GM12801 (cell line): Measurements from ENCODE around the gene RALGPS1.

Experiments used
- TF ChIP-seq, protein P1 (sequence below): IDR thresholded peaks from one replicate; pipeline ENCODE4 v1.5.1; 2011; ENCODE audit warnings: control low read depth; ENCODE audit not compliant: insufficient read length; ENCODE audit errors: extremely low read depth

RALGPS1 gene

DNA sequence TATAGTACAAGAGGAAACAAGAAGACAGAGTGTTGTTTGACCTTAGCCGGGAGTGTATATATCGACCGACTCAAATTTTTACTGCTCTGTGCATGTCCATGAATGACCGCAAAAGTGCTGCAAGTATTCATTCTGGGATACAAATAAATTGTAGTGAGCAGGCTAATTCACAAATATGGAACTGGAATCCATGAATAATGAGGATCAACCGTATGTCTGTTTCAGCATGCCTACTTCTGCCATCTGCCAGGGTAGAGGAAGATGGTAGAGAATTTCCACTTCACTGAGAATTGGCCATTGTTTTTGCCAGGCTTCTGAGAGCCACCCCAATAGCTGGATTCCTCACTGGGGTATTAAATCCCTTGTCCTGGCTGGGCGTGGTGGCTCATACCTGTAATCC is 8.5 kb upstream of the RALGPS1 start:
- TF ChIP-seq, protein P1, sequence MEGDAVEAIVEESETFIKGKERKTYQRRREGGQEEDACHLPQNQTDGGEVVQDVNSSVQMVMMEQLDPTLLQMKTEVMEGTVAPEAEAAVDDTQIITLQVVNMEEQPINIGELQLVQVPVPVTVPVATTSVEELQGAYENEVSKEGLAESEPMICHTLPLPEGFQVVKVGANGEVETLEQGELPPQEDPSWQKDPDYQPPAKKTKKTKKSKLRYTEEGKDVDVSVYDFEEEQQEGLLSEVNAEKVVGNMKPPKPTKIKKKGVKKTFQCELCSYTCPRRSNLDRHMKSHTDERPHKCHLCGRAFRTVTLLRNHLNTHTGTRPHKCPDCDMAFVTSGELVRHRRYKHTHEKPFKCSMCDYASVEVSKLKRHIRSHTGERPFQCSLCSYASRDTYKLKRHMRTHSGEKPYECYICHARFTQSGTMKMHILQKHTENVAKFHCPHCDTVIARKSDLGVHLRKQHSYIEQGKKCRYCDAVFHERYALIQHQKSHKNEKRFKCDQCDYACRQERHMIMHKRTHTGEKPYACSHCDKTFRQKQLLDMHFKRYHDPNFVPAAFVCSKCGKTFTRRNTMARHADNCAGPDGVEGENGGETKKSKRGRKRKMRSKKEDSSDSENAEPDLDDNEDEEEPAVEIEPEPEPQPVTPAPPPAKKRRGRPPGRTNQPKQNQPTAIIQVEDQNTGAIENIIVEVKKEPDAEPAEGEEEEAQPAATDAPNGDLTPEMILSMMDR, result no peak

DNA sequence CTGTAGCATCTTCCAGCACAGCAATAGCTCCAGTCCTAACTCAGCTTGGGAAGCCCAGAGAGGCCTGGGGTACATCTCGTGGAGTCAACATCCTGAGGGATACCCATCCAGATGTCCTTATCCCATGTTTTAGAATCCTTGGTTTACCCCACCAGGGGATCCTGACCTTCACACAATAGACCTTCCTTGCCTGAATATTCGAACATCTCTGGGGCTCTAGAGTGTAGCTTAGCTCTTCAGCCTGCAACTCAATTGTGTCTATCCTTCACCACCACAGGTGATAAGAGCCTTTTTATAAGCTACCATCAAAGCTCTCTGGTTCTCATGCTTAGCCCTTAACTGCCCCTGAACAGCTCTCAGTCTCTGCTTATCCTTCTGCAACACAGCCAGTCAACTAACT is 7.5 kb upstream of the RALGPS1 start:
- TF ChIP-seq, protein P1, result no peak

DNA sequence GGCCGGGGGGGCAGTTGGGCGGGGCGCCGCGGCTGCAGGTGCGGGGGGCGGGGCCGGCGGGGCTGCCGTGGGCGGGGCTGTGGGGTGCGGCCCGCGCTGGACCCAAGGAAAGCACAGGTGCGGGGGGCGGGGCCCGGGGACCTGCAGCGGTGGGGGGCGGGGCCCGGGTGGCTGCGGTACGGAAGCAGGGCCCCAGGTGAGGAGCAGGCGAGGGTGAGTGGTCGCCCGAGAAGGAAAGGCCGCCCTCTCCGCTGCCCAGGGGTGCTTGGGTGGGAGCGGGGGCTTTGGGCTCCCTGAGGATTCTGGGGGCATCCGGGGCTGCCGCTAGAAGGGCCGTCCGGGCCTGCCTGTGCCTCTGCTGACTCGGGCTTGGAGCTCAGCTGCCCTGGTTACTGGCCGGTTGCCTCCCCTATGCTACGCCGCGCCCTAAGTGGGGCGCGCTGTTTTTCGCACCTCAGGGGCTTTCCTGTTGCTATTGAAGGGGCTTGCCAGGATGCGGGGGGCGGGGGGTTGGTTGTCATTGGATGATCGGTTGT is 767 bp downstream of the RALGPS1 start:
- TF ChIP-seq, protein P1, result no peak

DNA sequence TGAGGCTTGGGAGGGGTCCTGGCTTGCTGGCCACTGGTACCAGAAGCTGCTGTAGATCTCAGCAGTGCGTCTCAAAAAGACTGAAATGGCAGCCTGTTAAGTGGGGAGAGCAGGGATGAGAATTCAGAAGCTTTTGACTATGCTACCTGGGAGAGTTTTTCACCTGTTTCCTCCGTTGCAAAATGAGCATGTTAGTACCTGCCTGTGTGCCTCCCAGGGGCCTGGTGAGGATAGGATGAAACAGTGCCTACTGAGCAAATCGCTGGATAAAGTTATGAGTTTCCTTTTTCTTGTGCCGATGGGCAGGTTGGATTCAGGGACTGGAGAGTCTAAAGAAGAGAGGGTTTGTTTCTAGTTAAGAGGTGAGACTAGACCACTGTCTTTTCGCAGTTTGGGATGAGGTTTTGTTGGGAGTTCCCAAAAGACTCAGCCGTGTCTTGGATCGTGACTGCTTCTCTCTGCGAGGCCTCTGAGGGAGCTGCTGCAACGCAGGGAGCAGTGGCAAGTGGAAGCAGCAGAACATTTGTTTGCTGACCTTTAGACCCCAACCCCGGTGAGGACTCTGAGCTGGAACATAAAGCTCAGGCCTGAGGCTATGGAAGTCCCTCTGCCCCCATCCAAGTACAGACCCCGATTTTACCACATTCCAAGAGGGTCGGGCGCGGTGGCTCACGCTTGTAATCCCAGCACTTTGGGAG is 1.4 kb downstream of the RALGPS1 start:
- TF ChIP-seq, protein P1, result no peak

DNA sequence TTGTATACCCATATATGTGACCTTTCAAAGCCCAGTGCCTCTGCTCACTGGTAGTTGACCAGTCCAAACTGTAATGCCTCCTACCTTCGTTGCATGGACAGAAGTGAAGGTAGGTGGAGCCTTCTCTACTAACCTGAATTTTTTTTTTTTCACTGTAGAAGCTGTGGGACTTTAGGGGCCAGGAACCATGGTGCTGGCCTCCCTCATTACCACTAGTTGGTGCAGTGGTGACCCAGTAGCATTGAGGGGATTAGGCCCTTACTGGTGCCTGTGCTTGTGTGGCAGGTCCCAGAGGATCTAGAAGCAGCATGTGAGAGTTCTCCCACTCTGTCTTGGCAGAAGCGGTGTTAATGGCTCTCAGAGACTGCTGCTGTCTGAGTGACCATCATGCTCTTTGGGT is 2.3 kb downstream of the RALGPS1 start:
- TF ChIP-seq, protein P1, result no peak

DNA sequence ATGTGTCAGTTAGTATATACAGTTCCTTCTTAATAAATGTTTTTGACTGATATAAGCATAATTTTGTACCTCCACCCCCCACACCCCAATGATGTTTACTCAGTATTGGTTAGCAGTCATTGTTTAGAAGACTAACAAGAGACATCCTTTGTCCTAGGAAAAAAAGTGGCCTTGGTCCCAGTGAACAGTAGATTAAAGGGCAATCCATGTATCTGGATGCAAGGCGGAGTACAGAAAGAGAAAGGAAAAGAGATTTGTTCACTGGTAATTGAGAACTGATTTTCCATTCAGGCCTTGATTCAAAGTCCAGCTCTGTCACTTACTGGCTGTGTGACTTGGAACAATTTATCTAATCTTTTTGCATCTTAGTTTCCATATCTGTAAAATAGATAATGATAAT is 4.6 kb downstream of the RALGPS1 start:
- TF ChIP-seq, protein P1, result no peak

DNA sequence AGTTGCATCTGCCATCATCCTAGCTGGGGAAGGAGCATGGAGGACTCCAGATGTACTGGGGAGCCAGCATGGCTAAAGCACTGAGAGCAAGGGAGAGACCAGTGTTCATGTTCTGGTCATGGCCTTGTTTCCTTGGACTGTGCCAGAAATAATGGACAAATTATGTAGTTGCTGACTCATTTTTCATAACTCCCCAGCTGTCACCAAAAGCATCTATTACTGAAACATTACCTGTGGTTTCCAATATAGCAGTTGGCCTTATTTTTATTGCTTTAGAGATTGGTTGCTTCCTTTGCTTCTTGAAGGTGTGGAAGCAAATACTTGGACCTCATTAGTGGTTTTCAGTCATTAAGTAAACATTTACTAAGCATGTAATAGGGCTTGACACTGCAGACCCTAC is 11.3 kb downstream of the RALGPS1 start:
- TF ChIP-seq, protein P1, result no peak

DNA sequence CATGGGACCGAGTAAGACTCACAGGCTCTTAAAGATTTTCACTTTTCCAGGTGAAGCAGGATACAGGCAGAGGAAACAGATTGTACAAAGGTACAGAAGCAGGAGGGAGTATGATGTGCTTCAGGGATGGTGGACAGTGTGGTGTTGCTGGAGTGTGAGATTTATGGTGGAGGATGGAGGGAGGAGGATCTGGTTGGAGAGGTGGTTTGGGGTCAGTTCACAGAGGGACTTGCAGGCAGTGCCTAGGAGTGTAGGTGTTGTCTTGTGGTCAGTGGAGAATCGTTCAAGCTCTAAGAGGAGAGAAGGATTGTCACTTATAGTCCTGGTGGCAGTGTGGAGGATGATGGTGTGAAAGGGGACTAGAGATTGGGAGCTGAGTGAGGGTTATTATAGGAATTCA is 11.8 kb downstream of the RALGPS1 start:
- TF ChIP-seq, protein P1, result no peak
